Measurements from ENCODE around the gene SORBS2. TPM values are rescaled to one million over a fixed set of nuclear protein-coding genes. Genes with fewer than 3 reads are reported as not detected.
"Not testable (repeated sequence)": the region's sequence is repeated elsewhere in the genome, so short reads cannot be mapped to it uniquely, and the experiment has no call there.

SORBS2 gene
- total and polyA plus RNA-seq, 8 donors, result 24.2 to 50.8 (median 35.5) TPM

GRCh38 chr4:185719500-185719858 lies 92.5 kb downstream of the SORBS2 start:
- H3K4me3 ChIP-seq, result no peak overlapping the region
- H3K27ac ChIP-seq, result peak overlapping the region in 1 of 2 donors; percentile 63
- TF ChIP-seq CTCF (IDR thresholded peaks at IDR 0.05), result no peak
- peaks cover 16 to 50% of the 10 kb centered on the region in 2 donors for H3K4me1 ChIP-seq
- intact Hi-C loops (cut with DNase I), result no loop called here
- ATAC-seq (no peak), DNase-seq (no peak)
- H3K9me3 ChIP-seq, result no peaks in the 10 kb centered on the region
- H3K27me3 ChIP-seq, result no peaks in the 10 kb centered on the region
- no peaks in the 10 kb centered on the region for H3K36me3 ChIP-seq

- no peak overlapping the region for H3K4me3 ChIP-seq
- DNase-seq, result peak in 1 of 4 donors; percentile 43
- no peaks in the 10 kb centered on the region for H3K9me3 ChIP-seq
- peaks cover 16 to 47% of the 10 kb centered on the region in 2 donors for H3K4me1 ChIP-seq
- H3K36me3 ChIP-seq, result no peaks in the 10 kb centered on the region
- no peaks in the 10 kb centered on the region for H3K27me3 ChIP-seq
- peak; percentile 76 for ATAC-seq
- intact Hi-C loops (cut with DNase I), result no loop called here
- H3K27ac ChIP-seq, result peak overlapping the region; percentile 63 to 71
- no peak for TF ChIP-seq CTCF (IDR thresholded peaks at IDR 0.05)
Measured at GRCh38 chr4:185718578-185719499, 93.2 kb downstream of the SORBS2 start.

- Histone ChIP-seq H3K9me3 (no peaks in the 10 kb centered on the region), H3K27me3 (no peaks in the 10 kb centered on the region), H3K4me1 (peaks cover 12 to 42% of the 10 kb centered on the region in 2 donors), H3K4me3 (no peak overlapping the region), H3K27ac (peak overlapping the region; percentile 63 to 71), H3K36me3 (no peaks in the 10 kb centered on the region)
- ATAC-seq (no peak), DNase-seq (no peak)
- intact Hi-C loops (cut with DNase I), result no loop called here
- TF ChIP-seq CTCF (IDR thresholded peaks at IDR 0.05), result no peak
Measured at GRCh38 chr4:185717377-185717741, 94.6 kb downstream of the SORBS2 start.

GRCh38 chr4:185716577-185717376 lies 95.2 kb downstream of the SORBS2 start:
- no peak for TF ChIP-seq CTCF (IDR thresholded peaks at IDR 0.05)
- ATAC-seq, result peak; percentile 7
- peak overlapping the region; percentile 53 to 71 for H3K27ac ChIP-seq
- no peak overlapping the region for H3K4me3 ChIP-seq
- H3K27me3 ChIP-seq, result no peaks in the 10 kb centered on the region
- H3K36me3 ChIP-seq, result no peaks in the 10 kb centered on the region
- no peak for DNase-seq
- no peaks in the 10 kb centered on the region for H3K9me3 ChIP-seq
- H3K4me1 ChIP-seq, result peaks cover 7 to 36% of the 10 kb centered on the region in 2 donors
- intact Hi-C loops (cut with DNase I), result no loop called here

GRCh38 chr4:185716141-185716551 lies 95.8 kb downstream of the SORBS2 start:
- TF ChIP-seq CTCF (IDR thresholded peaks at IDR 0.05), result no peak
- intact Hi-C loops (cut with DNase I), result no loop called here
- ATAC-seq (peak; percentile 77), DNase-seq (peak in 1 of 4 donors; percentile 72)
- H3K9me3 ChIP-seq, result no peaks in the 10 kb centered on the region
- peak overlapping the region; percentile 53 to 71 for H3K27ac ChIP-seq
- peaks cover under 1 to 30% of the 10 kb centered on the region in 2 donors for H3K4me1 ChIP-seq
- H3K27me3 ChIP-seq, result no peaks in the 10 kb centered on the region
- H3K36me3 ChIP-seq, result no peaks in the 10 kb centered on the region
- no peak overlapping the region for H3K4me3 ChIP-seq

- H3K27ac ChIP-seq; intact Hi-C loops (cut with DNase I); H3K9me3 ChIP-seq; H3K27me3 ChIP-seq; H3K4me3 ChIP-seq; DNase-seq; ATAC-seq; H3K36me3 ChIP-seq: not testable (repeated sequence)
- H3K4me1 ChIP-seq, result peaks cover 0 to 27% of the 10 kb centered on the region in 2 donors
Measured at GRCh38 chr4:185714524-185714923, 97.5 kb downstream of the SORBS2 start.
